IPS-15b (cell line): ENCODE measurements around the gene UGGT2.
A peak's percentile ranks its signal among the peaks of the same experiment; 100 is the strongest.
"Not testable (repeated sequence)": the region's sequence is repeated elsewhere in the genome, so short reads cannot be mapped to it uniquely, and the experiment has no call there.

Source experiments
- H3K27me3 ChIP-seq: one replicate; pipeline ENCODE4 v1.6.1; 2013; ENCODE audit warnings: low read length; ENCODE audit not compliant: control insufficient read depth, insufficient read depth
- H3K36me3 ChIP-seq: one replicate; pipeline ENCODE4 v1.6.1; 2013; ENCODE audit warnings: low read length; ENCODE audit not compliant: control insufficient read depth, insufficient read depth
- H3K4me1 ChIP-seq: one replicate; pipeline ENCODE4 v1.6.1; 2013; ENCODE audit warnings: mild to moderate bottlenecking, low read length; ENCODE audit not compliant: control insufficient read depth, insufficient read depth
- H3K4me3 ChIP-seq: one replicate; pipeline ENCODE4 v1.5.1; 2013; ENCODE audit warnings: low read depth, low read length
- H3K9ac ChIP-seq: one replicate; pipeline ENCODE4 v1.6.1; 2013; ENCODE audit warnings: low read depth, mild to moderate bottlenecking, low read length
- H3K9me3 ChIP-seq: one replicate; pipeline ENCODE4 v1.6.1; 2013; ENCODE audit warnings: mild to moderate bottlenecking, low read length; ENCODE audit not compliant: control insufficient read depth, insufficient read depth

UGGT2 gene

GRCh38 chr13:96081888-96082287 lies 28.7 kb upstream of the UGGT2 start:
- Histone ChIP-seq H3K27me3 (no peaks in the 10 kb centered on the region), H3K9me3 (no peaks in the 10 kb centered on the region), H3K4me1 (no peaks in the 10 kb centered on the region), H3K9ac (no peak overlapping the region), H3K36me3 (no peaks in the 10 kb centered on the region), H3K4me3 (no peak overlapping the region)

- H3K36me3 ChIP-seq: no peaks in the 10 kb centered on the region
- H3K9ac ChIP-seq: no peak overlapping the region
- H3K9me3 ChIP-seq: no peaks in the 10 kb centered on the region
- H3K4me1 ChIP-seq: no peaks in the 10 kb centered on the region
- H3K27me3 ChIP-seq: no peaks in the 10 kb centered on the region
- no peak overlapping the region for H3K4me3 ChIP-seq
Measured at GRCh38 chr13:96080676-96081075, 27.5 kb upstream of the UGGT2 start.

GRCh38 chr13:96075953-96076543 lies 22.8 kb upstream of the UGGT2 start:
- no peak overlapping the region for H3K4me3 ChIP-seq
- H3K9ac ChIP-seq: no peak overlapping the region
- no peaks in the 10 kb centered on the region for H3K36me3 ChIP-seq
- H3K4me1 ChIP-seq: no peaks in the 10 kb centered on the region
- H3K27me3 ChIP-seq: no peaks in the 10 kb centered on the region
- H3K9me3 ChIP-seq: no peaks in the 10 kb centered on the region

- no peaks in the 10 kb centered on the region for H3K36me3 ChIP-seq
- H3K27me3 ChIP-seq: no peaks in the 10 kb centered on the region
- no peak overlapping the region for H3K9ac ChIP-seq
- H3K4me1 ChIP-seq: no peaks in the 10 kb centered on the region
- H3K4me3 ChIP-seq: no peak overlapping the region
- no peaks in the 10 kb centered on the region for H3K9me3 ChIP-seq
Measured at GRCh38 chr13:96072392-96072791, 19.2 kb upstream of the UGGT2 start.

- H3K9me3 ChIP-seq: no peaks in the 10 kb centered on the region
- H3K9ac ChIP-seq: no peak overlapping the region
- no peaks in the 10 kb centered on the region for H3K4me1 ChIP-seq
- H3K36me3 ChIP-seq: no peaks in the 10 kb centered on the region
- H3K4me3 ChIP-seq: no peak overlapping the region
- no peaks in the 10 kb centered on the region for H3K27me3 ChIP-seq
Measured at GRCh38 chr13:96071504-96071903, 18.3 kb upstream of the UGGT2 start.

- H3K27me3 ChIP-seq: no peaks in the 10 kb centered on the region
- H3K4me1 ChIP-seq: no peaks in the 10 kb centered on the region
- no peak overlapping the region for H3K4me3 ChIP-seq
- H3K36me3 ChIP-seq: no peaks in the 10 kb centered on the region
- no peaks in the 10 kb centered on the region for H3K9me3 ChIP-seq
- no peak overlapping the region for H3K9ac ChIP-seq
Measured at GRCh38 chr13:96068729-96069128, 15.5 kb upstream of the UGGT2 start.

- H3K27me3 ChIP-seq: no peaks in the 10 kb centered on the region
- H3K4me1 ChIP-seq: no peaks in the 10 kb centered on the region
- no peak overlapping the region for H3K4me3 ChIP-seq
- H3K9me3 ChIP-seq: no peaks in the 10 kb centered on the region
- H3K9ac ChIP-seq: no peak overlapping the region
- H3K36me3 ChIP-seq: no peaks in the 10 kb centered on the region
Measured at GRCh38 chr13:96065849-96066248, 12.6 kb upstream of the UGGT2 start.

GRCh38 chr13:96052656-96053002 lies 572 bp downstream of the UGGT2 start:
- H3K4me3 ChIP-seq: peak overlapping the region; percentile 88
- H3K4me1 ChIP-seq: no peaks in the 10 kb centered on the region
- no peaks in the 10 kb centered on the region for H3K27me3 ChIP-seq
- H3K9me3 ChIP-seq: no peaks in the 10 kb centered on the region
- no peaks in the 10 kb centered on the region for H3K36me3 ChIP-seq
- peak overlapping the region; percentile 61 for H3K9ac ChIP-seq

- H3K4me3 ChIP-seq: peak overlapping the region; percentile 88
- not testable (repeated sequence) for H3K9me3 ChIP-seq, H3K4me1 ChIP-seq, H3K9ac ChIP-seq, H3K27me3 ChIP-seq, H3K36me3 ChIP-seq
Measured at GRCh38 chr13:96051946-96052345, 1.3 kb downstream of the UGGT2 start.

GRCh38 chr13:96051491-96051890 lies 1.7 kb downstream of the UGGT2 start:
- H3K4me3 ChIP-seq, H3K4me1 ChIP-seq, H3K9ac ChIP-seq, H3K9me3 ChIP-seq, H3K27me3 ChIP-seq, H3K36me3 ChIP-seq: not testable (repeated sequence)

- H3K27me3 ChIP-seq, H3K4me3 ChIP-seq, H3K9me3 ChIP-seq, H3K9ac ChIP-seq, H3K4me1 ChIP-seq, H3K36me3 ChIP-seq: not testable (repeated sequence)
Measured at GRCh38 chr13:96050955-96051354, 2.2 kb downstream of the UGGT2 start.

GRCh38 chr13:96046449-96047126 lies 6.6 kb downstream of the UGGT2 start:
- not testable (repeated sequence) for H3K36me3 ChIP-seq, H3K27me3 ChIP-seq, H3K4me1 ChIP-seq, H3K9me3 ChIP-seq, H3K9ac ChIP-seq, H3K4me3 ChIP-seq
